HepG2 (cell line): ENCODE data around the gene RANBP3. TPM values are rescaled to one million over a fixed set of nuclear protein-coding genes. Genes with fewer than 3 reads are reported as not detected.
A peak's percentile ranks its signal among the peaks of the same experiment; 100 is the strongest.

Source experiments
- ATAC-seq: fragments of 200-7000 bp; cut with Tn5 transposase; 3 replicates; pipeline ENCODE4 v1.9.1; 2020; ENCODE audit warnings: mild to moderate bottlenecking, moderate library complexity
- BruUV-seq: library from RNA; stranded (reverse); fragments of 400-500 nt; replicated peaks from 2 replicates; lab custom pipeline; 2021; lab: Mats Ljungman, UMichigan
- CTCF ChIA-PET: fragments of 300-600 bp; formaldehyde crosslinking; extraction: SDS; loops from one replicate; lab custom pipeline; 2021; ENCODE audit warnings: low total read pairs, inconsistent platforms, low intra/inter-chr PET ratio; lab: Yijun Ruan, JAX
- POLR2A ChIA-PET: fragments of 350-600 bp; sonication (Branson Sonifier 250); formaldehyde crosslinking; loops from one replicate; lab custom pipeline; 2020; ENCODE audit warnings: antibody characterized with exemption, inconsistent platforms; lab: Yijun Ruan, JAX
- DNase-seq: peaks from one replicate; pipeline ENCODE4 v3.0.0-alpha.2; 2015; ENCODE audit warnings: low spot score
- FAIRE-seq: peaks from 3 replicates; lab custom pipeline; 2011; peaks lifted over from hg19 to GRCh38; lab: Jason Lieb, UNC
- H2AFZ ChIP-seq: one replicate; pipeline ENCODE4 v1.6.1; 2011; ENCODE audit warnings: low read length, inconsistent platforms
- H3K27ac ChIP-seq: fragments of 300-600 bp; 3 replicates; pipeline ENCODE4 v1.8.0; 2011; ENCODE audit warnings: mixed run types, mild to moderate bottlenecking, mixed read lengths, low read length, inconsistent platforms; ENCODE audit not compliant: insufficient read depth; ENCODE audit errors: extremely low read length
- H3K27me3 ChIP-seq, 2 experiments: fragments of 200-600 bp in 1 of 2; 2 replicates in 1 of 2; 3 replicates in 1 of 2; pipeline versions ENCODE4 v1.6.0 to v1.8.0; 2011; ENCODE audit warnings: low read length in 2 of 2, mild to moderate bottlenecking in 2 of 2, moderate library complexity in 2 of 2, inconsistent platforms in 1 of 2; ENCODE audit not compliant: insufficient read depth in 2 of 2, control insufficient read depth in 1 of 2
- H3K36me3 ChIP-seq, 2 experiments: fragments of 200-600 bp in 1 of 2; replicated peaks in 1 of 2; 2 replicates in 1 of 2; 3 replicates in 1 of 2; pipeline versions ENCODE4 v1.5.1 to v1.8.0; 2011; ENCODE audit warnings: low read length in 2 of 2, inconsistent platforms in 1 of 2; ENCODE audit not compliant: insufficient read depth in 2 of 2, control insufficient read depth in 1 of 2
- H3K4me1 ChIP-seq: 2 replicates; pipeline ENCODE4 v1.5.1; 2012; ENCODE audit warnings: low read length, inconsistent platforms; ENCODE audit not compliant: insufficient read depth
- H3K4me2 ChIP-seq: 2 replicates; pipeline ENCODE4 v1.6.0; 2011; ENCODE audit warnings: low read depth, low read length, inconsistent platforms
- H3K4me3 ChIP-seq, 3 experiments: fragments of 200-600 bp in 1 of 3; sonication (generic), shearing (Covaris generic) in 1 of 3; replicated peaks in 1 of 3; 2 replicates each; pipeline ENCODE4 v1.5.1; 2011 to 2016; ENCODE audit warnings: low read length in 3 of 3, inconsistent platforms in 2 of 3, low read depth in 2 of 3, mild to moderate bottlenecking in 2 of 3, control low read depth in 1 of 3, mixed read lengths in 1 of 3; ENCODE audit not compliant: insufficient read depth in 1 of 3
- H3K79me2 ChIP-seq: one replicate; pipeline ENCODE4 v1.6.1; 2011; ENCODE audit warnings: low read length, inconsistent platforms; ENCODE audit not compliant: insufficient read depth
- H3K9ac ChIP-seq: 2 replicates; pipeline ENCODE4 v1.6.0; 2011; ENCODE audit warnings: mild to moderate bottlenecking, low read depth, low read length, inconsistent platforms; ENCODE audit not compliant: insufficient read depth
- H3K9me3 ChIP-seq: 2 replicates; pipeline ENCODE4 v1.5.1; 2012; ENCODE audit warnings: mild to moderate bottlenecking, low read length
- H4K20me1 ChIP-seq: 2 replicates; pipeline ENCODE4 v1.6.0; 2011; ENCODE audit warnings: inconsistent platforms, mild to moderate bottlenecking, low read length, moderate library complexity; ENCODE audit not compliant: insufficient read depth
- ARNTL ChIP-seq: sonication (generic); formaldehyde crosslinking; IDR thresholded peaks from 2 replicates; pipeline ENCODE4 v1.4.0; 2020; ENCODE audit warnings: mild to moderate bottlenecking, missing genetic modification reagents
- CENPT ChIP-seq: sonication (generic); formaldehyde crosslinking; IDR thresholded peaks from 2 replicates; pipeline ENCODE4 v1.8.0; 2022; ENCODE audit warnings: low read depth, mild to moderate bottlenecking, moderate library complexity, missing genetic modification reagents
- DPF2 ChIP-seq: sonication (generic); formaldehyde crosslinking; IDR thresholded peaks from 2 replicates; pipeline ENCODE4 v1.4.0; 2020; ENCODE audit warnings: mild to moderate bottlenecking, low read depth, missing genetic modification reagents, borderline replicate concordance
- FOSL1 ChIP-seq: sonication (generic); formaldehyde crosslinking; IDR thresholded peaks from 2 replicates; pipeline ENCODE4 v1.9.0; 2021; ENCODE audit warnings: missing genetic modification reagents, borderline replicate concordance
- LRRFIP1 ChIP-seq: sonication (generic); formaldehyde crosslinking; conservative IDR thresholded peaks from 2 replicates; pipeline ENCODE4 v1.4.0; 2020; ENCODE audit warnings: missing genetic modification reagents
- MAFK ChIP-seq, 2 experiments: IDR thresholded peaks in 1 of 2; conservative IDR thresholded peaks in 1 of 2; 2 replicates each; pipeline ENCODE4 v1.6.1; 2011; ENCODE audit warnings: improper control_type of control experiment in 2 of 2, low read length in 2 of 2
- ONECUT2 ChIP-seq: sonication (generic); formaldehyde crosslinking; IDR thresholded peaks from 2 replicates; pipeline ENCODE4 v1.4.0; 2020; ENCODE audit warnings: missing genetic modification reagents
- PRDM4 ChIP-seq: sonication (generic); formaldehyde crosslinking; IDR thresholded peaks from 2 replicates; pipeline ENCODE4 v1.9.0; 2021; ENCODE audit warnings: missing genetic modification reagents, borderline replicate concordance
- SALL1 ChIP-seq: sonication (generic); formaldehyde crosslinking; IDR thresholded peaks from 2 replicates; pipeline ENCODE4 v1.8.0; 2022; ENCODE audit warnings: mild to moderate bottlenecking, missing genetic modification reagents
- TERF1 ChIP-seq: sonication (generic); formaldehyde crosslinking; IDR thresholded peaks from 2 replicates; pipeline ENCODE4 v1.8.0; 2022; ENCODE audit warnings: mild to moderate bottlenecking, missing genetic modification reagents, moderate library complexity
- ZNF512 ChIP-seq: sonication (generic); formaldehyde crosslinking; IDR thresholded peaks from 2 replicates; pipeline ENCODE4 v1.4.0; 2020; ENCODE audit warnings: mild to moderate bottlenecking, missing genetic modification reagents
- ZNF589 ChIP-seq: sonication (generic); formaldehyde crosslinking; conservative IDR thresholded peaks from 2 replicates; pipeline ENCODE4 v1.8.0; 2022; ENCODE audit warnings: mild to moderate bottlenecking, moderate library complexity, missing genetic modification reagents
- WGBS: methylation state at CpG from one replicate; pipeline ENCODE4 v1.1.6; 2017; ENCODE audit warnings: low lambda C conversion rate; 5-methylcytosine and 5-hydroxymethylcytosine counted together
- in situ Hi-C: cut with HindIII; loops from 2 replicates; pipeline ENCODE4 v1.10.0; 2017; ENCODE audit warnings: low pct_unique_long_range_greater_than_20kb; ENCODE audit not compliant: extremely low pct_ligation_motif_present
- intact Hi-C: fragments of 100-400 bp; cut with micrococcal nuclease; formaldehyde crosslinking; loops from one replicate; pipeline ENCODE4 v1.10.0; 2022; ENCODE audit not compliant: unreplicated experiment
- polyA plus RNA-seq, 8 experiments: library from polyadenylated mRNA; depleted of rRNA in 3 of 8; stranded (reverse) in 7 of 8; unstranded in 1 of 8; fragments of >200 nt; fragmentation: Illumina TruSeq in 4 of 8; extraction: Trizol in 4 of 8; gene quantifications; 2 replicates each; pipeline versions ENCODE4 v1.2.1 to v1.2.3, GENCODE V29; 2011 to 2016; ENCODE audit warnings: low read depth in 4 of 8, missing spikeins in 1 of 8, mixed read lengths in 1 of 8; ENCODE audit not compliant: insufficient read depth in 1 of 8
- total RNA-seq, 5 experiments: library from RNA; depleted of rRNA; stranded (reverse); fragments of >200 nt; fragmentation: Illumina TruSeq; extraction: Trizol; gene quantifications; 2 replicates each; pipeline ENCODE4 v1.2.3, GENCODE V29; 2016; ENCODE audit warnings: low read depth in 1 of 5
- TF ChIP-seq, protein P1 (sequence below): sonication (generic); formaldehyde crosslinking; conservative IDR thresholded peaks from 2 replicates; pipeline ENCODE4 v1.8.1; 2023; ENCODE audit warnings: missing genetic modification reagents
- TF ChIP-seq, protein P2 (sequence below): sonication (generic); formaldehyde crosslinking; IDR thresholded peaks from 2 replicates; pipeline ENCODE4 v1.4.0; 2020; ENCODE audit warnings: missing genetic modification reagents, low read depth, mild to moderate bottlenecking, borderline replicate concordance

RANBP3 gene
- total and polyA plus RNA-seq, 2 of the 13 experiments (the other 11 are each of a cell fraction or from before 2014, with no cell fraction given) = 39.5 to 149 TPM

DNA sequence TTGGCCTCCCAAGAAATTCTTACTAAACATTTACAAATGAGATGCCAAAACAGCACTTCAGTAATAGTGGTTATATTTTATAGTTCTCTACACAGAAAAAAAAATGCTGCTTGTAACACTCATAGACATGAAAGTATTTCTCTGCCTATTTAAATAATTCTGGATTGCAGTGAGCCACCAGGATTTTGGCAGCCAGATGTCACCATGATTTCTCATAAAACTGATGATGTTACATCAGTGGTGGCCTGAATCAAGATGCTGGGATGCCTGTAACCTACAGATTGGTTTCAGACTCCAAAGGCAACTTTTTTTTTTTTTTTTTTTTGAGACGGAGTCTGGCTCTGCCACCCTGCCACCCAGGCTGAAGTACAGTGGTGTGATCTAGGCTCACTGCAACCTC is 66.6 kb downstream of the RANBP3 start:
- no peak overlapping the region for H3K9ac ChIP-seq
- peaks cover 0 to 3% of the 10 kb centered on the region in 2 experiments; a peak in 3 of 5 replicates for H3K36me3 ChIP-seq
- H3K4me3 ChIP-seq = no peak overlapping the region
- no peak overlapping the region for H3K4me2 ChIP-seq
- FAIRE-seq (no peak), DNase-seq (no peak), ATAC-seq (no peak)
- BruUV-seq = no TSS peak
- H2AFZ ChIP-seq = no peak overlapping the region
- peaks cover 92% of the 10 kb centered on the region for H3K4me1 ChIP-seq
- no peaks in the 10 kb centered on the region for H3K27me3 ChIP-seq
- CTCF ChIA-PET = no interaction called here
- POLR2A ChIA-PET = no interaction called here
- whole genome bisulfite sequencing = 100% methylated on average over 1 of the region's 1 CpG
- H4K20me1 ChIP-seq = no peaks in the 10 kb centered on the region
- intact Hi-C loops = no loop called here
- H3K27ac ChIP-seq = peak overlapping the region; percentile 96
- no peak for TF ChIP-seq PRDM4
- TF ChIP-seq ONECUT2 (CRISPR knock-in tag) = no peak
- TF ChIP-seq MAFK (conservative IDR thresholded peaks at IDR 0.05 in 1 of 2, IDR thresholded peaks at IDR 0.05 in 1 of 2; ENCODE audit: low read length in 2 of 2) = no peak
- TF ChIP-seq, protein P1, sequence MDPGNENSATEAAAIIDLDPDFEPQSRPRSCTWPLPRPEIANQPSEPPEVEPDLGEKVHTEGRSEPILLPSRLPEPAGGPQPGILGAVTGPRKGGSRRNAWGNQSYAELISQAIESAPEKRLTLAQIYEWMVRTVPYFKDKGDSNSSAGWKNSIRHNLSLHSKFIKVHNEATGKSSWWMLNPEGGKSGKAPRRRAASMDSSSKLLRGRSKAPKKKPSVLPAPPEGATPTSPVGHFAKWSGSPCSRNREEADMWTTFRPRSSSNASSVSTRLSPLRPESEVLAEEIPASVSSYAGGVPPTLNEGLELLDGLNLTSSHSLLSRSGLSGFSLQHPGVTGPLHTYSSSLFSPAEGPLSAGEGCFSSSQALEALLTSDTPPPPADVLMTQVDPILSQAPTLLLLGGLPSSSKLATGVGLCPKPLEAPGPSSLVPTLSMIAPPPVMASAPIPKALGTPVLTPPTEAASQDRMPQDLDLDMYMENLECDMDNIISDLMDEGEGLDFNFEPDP (CRISPR knock-in tag) = no peak
- TF ChIP-seq TERF1 (CRISPR knock-in tag) = no peak
- no peak for TF ChIP-seq ZNF589 (CRISPR knock-in tag)
- no peak for TF ChIP-seq LRRFIP1
- TF ChIP-seq SALL1 (CRISPR knock-in tag) = no peak
- no peak for TF ChIP-seq ZNF512 (CRISPR knock-in tag)
- TF ChIP-seq, protein P2, sequence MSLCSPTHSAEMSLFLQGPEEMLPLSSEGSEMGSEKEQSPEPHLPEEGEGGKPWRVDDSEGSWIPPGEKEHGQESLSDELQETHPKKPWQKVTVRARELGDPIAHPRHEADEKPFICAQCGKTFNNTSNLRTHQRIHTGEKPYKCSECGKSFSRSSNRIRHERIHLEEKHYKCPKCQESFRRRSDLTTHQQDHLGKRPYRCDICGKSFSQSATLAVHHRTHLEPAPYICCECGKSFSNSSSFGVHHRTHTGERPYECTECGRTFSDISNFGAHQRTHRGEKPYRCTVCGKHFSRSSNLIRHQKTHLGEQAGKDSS (CRISPR knock-in tag) = no peak
- TF ChIP-seq ARNTL = no peak
- no peak for TF ChIP-seq DPF2 (CRISPR knock-in tag)
- no peak for TF ChIP-seq CENPT (CRISPR knock-in tag)
- TF ChIP-seq FOSL1 = no peak
- no peaks in the 10 kb centered on the region for H3K9me3 ChIP-seq
- H3K79me2 ChIP-seq = peaks cover under 1% of the 10 kb centered on the region
- in situ Hi-C loops = loop anchor here (5.0 kb wide), 1 partner anchor 41 kb away; no protein-coding TSS in a partner anchor
